MM.1S (cell line): ENCODE results near the gene TMEM132D.

Source experiments
- DNase-seq: peaks from one replicate; pipeline ENCODE4 v3.0.0-alpha.2; 2015
- H2AFZ ChIP-seq: fragments of 300-600 bp; sonication (generic); 2 replicates; pipeline ENCODE4 v1.6.0; 2016; ENCODE audit warnings: antibody characterized with exemption, low read length
- H3F3A ChIP-seq: fragments of 300-600 bp; sonication (generic); 2 replicates; pipeline ENCODE4 v1.6.1; 2016; ENCODE audit warnings: mild to moderate bottlenecking, antibody characterized with exemption, low read length, moderate library complexity, mixed read lengths; ENCODE audit not compliant: insufficient read depth
- H3K27ac ChIP-seq: fragments of 300-600 bp; sonication (generic); 2 replicates; pipeline ENCODE4 v1.5.1; 2016; ENCODE audit warnings: mild to moderate bottlenecking, low read length
- H3K27me3 ChIP-seq: fragments of 300-600 bp; sonication (generic); replicated peaks from 2 replicates; pipeline ENCODE4 v1.6.0; 2016; ENCODE audit warnings: low read length; ENCODE audit not compliant: insufficient read depth
- H3K36me3 ChIP-seq: fragments of 300-600 bp; sonication (generic); replicated peaks from 2 replicates; pipeline ENCODE4 v1.6.1; 2016; ENCODE audit warnings: mild to moderate bottlenecking, low read length, mixed read lengths; ENCODE audit not compliant: insufficient read depth
- H3K4me1 ChIP-seq: fragments of 300-600 bp; sonication (generic); 2 replicates; pipeline ENCODE4 v1.6.1; 2016; ENCODE audit warnings: low read length, mixed read lengths
- H3K4me2 ChIP-seq: fragments of 300-600 bp; sonication (generic); 2 replicates; pipeline ENCODE4 v1.6.0; 2016; ENCODE audit warnings: low read depth, low read length
- H3K4me3 ChIP-seq: fragments of 300-600 bp; sonication (generic); 2 replicates; pipeline ENCODE4 v1.5.1; 2016; ENCODE audit warnings: low read length, mixed read lengths
- H3K79me2 ChIP-seq: fragments of 300-600 bp; sonication (generic); 2 replicates; pipeline ENCODE4 v1.6.1; 2016; ENCODE audit warnings: mixed run types, low read length, mixed read lengths
- H3K9ac ChIP-seq: fragments of 300-600 bp; sonication (generic); 2 replicates; pipeline ENCODE4 v1.6.1; 2016; ENCODE audit warnings: low read length, mixed read lengths
- H3K9me2 ChIP-seq: fragments of 300-600 bp; sonication (generic); replicated peaks from 2 replicates; pipeline ENCODE4 v1.6.1; 2016; ENCODE audit warnings: mild to moderate bottlenecking, low read length, mixed read lengths; ENCODE audit not compliant: insufficient read depth
- H3K9me3 ChIP-seq: fragments of 300-600 bp; sonication (generic); replicated peaks from 2 replicates; pipeline ENCODE4 v1.6.1; 2016; ENCODE audit warnings: mild to moderate bottlenecking, low read length, mixed read lengths; ENCODE audit not compliant: insufficient read depth
- H4K20me1 ChIP-seq: fragments of 300-600 bp; sonication (generic); 2 replicates; pipeline ENCODE4 v1.6.1; 2016; ENCODE audit warnings: mild to moderate bottlenecking, low read length, moderate library complexity, mixed read lengths; ENCODE audit not compliant: insufficient read depth
- CTCF ChIP-seq: fragments of 300-600 bp; sonication (generic); IDR thresholded peaks from 2 replicates; pipeline ENCODE4 v1.5.1; 2016; ENCODE audit warnings: antibody characterized with exemption, low read length, mixed read lengths
- EZH2 ChIP-seq: fragments of 300-600 bp; sonication (generic); optimal IDR thresholded peaks from 2 replicates; pipeline ENCODE3; 2017; ENCODE audit warnings: low read depth, mild to moderate bottlenecking, antibody characterized with exemption, low read length, mixed read lengths
- EZH2phosphoT487 ChIP-seq: fragments of 300-600 bp; sonication (generic); IDR thresholded peaks from 2 replicates; pipeline ENCODE4 v1.6.1; 2018; ENCODE audit warnings: antibody characterized with exemption, low read length

The TMEM132D gene

DNA sequence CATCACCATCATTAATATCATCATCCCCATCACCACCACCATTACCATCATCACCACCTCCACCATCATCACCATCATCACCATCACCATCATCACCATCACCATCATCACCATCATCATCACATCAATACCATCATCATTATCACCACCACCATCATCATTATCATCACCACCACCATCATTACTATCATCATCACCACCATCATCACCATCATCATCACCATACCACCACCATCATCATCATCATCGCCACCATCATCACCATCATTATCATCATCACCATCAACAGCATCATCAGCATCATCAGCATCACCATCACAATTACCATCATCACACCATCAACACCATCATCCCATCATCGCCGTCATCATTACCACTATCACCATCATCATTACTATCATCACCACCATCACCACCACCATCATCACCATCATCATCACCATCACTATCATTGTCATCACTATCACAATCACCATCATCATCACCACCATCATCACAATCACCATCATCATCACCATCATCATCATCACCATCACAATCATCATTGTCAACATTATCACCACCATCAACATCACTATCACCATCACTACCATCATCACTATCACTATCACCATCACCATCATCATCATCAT is 767.0 kb downstream of the TMEM132D start:
- Histone ChIP-seq H3K27me3 (no peaks in the 10 kb centered on the region), H3K4me2 (no peak overlapping the region), H3K9me2 (no peaks in the 10 kb centered on the region), H3K79me2 (no peaks in the 10 kb centered on the region), H4K20me1 (no peaks in the 10 kb centered on the region), H3K9me3 (no peaks in the 10 kb centered on the region), H3K4me1 (no peaks in the 10 kb centered on the region), H2AFZ (no peak overlapping the region), H3K4me3 (no peak overlapping the region), H3K27ac (no peak overlapping the region), H3F3A (no peaks in the 10 kb centered on the region), H3K36me3 (no peaks in the 10 kb centered on the region), H3K9ac (no peak overlapping the region)
- no peak for DNase-seq
- TF ChIP-seq EZH2 (no peak), CTCF (no peak)

DNA sequence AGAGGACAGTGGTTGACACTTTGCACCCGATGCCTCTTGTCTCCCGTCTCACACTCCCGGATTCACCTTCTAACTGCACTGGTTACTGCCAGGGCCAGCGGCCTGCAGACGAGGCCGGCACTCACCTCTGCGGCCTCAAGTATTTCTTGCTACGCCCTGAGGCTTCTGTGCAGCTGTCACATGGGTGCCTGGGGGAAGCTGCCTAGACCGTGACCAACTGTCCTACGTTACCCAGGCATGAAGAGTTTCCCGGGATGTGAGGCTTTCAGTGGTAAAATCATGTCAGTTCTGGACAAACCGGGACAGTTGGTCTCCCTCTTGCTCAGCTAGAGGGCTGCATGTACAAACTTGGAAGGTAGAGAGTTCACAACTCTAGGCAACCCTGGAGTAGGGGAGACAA is 776.1 kb downstream of the TMEM132D start:
- Histone ChIP-seq H2AFZ (no peak overlapping the region), H3K27ac (no peak overlapping the region), H3K79me2 (no peaks in the 10 kb centered on the region), H3K4me3 (no peak overlapping the region), H3K27me3 (no peaks in the 10 kb centered on the region), H3K9me3 (no peaks in the 10 kb centered on the region), H3K9me2 (no peaks in the 10 kb centered on the region), H3K4me2 (no peak overlapping the region), H4K20me1 (no peaks in the 10 kb centered on the region), H3K4me1 (no peaks in the 10 kb centered on the region), H3K36me3 (no peaks in the 10 kb centered on the region), H3F3A (no peaks in the 10 kb centered on the region), H3K9ac (no peak overlapping the region)
- TF ChIP-seq CTCF: no peak
- no peak for TF ChIP-seq EZH2
- no peak for TF ChIP-seq EZH2phosphoT487
- no peak for DNase-seq

DNA sequence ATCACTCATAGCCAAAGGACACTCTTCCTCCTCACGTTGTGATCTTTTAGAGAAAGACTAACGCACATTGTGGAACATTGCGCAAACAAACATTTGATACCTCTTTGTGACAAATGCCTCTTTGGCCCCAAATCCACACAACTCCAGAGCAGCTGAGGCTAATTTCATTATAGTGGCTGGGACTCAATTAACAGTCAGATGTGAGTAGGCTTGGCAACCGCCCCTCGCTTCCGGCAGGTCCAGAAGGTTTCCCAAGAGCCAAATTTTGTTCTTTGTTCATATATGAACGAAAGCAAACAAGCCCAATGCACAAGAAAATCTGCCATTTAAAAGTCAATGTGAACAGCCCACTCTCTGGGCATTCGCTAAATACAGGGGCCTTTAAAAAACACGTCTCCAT is 776.6 kb downstream of the TMEM132D start:
- Histone ChIP-seq H2AFZ (no peak overlapping the region), H3K4me2 (no peak overlapping the region), H4K20me1 (no peaks in the 10 kb centered on the region), H3K36me3 (no peaks in the 10 kb centered on the region), H3K9ac (no peak overlapping the region), H3K9me3 (no peaks in the 10 kb centered on the region), H3K27ac (no peak overlapping the region), H3K79me2 (no peaks in the 10 kb centered on the region), H3K27me3 (no peaks in the 10 kb centered on the region), H3F3A (no peaks in the 10 kb centered on the region), H3K9me2 (no peaks in the 10 kb centered on the region), H3K4me3 (no peak overlapping the region), H3K4me1 (no peaks in the 10 kb centered on the region)
- DNase-seq: no peak
- TF ChIP-seq CTCF (no peak), EZH2 (no peak), EZH2phosphoT487 (no peak)
